Caco-2 (cell line): ENCODE data around the gene VEPH1. TPM values are rescaled to one million over a fixed set of nuclear protein-coding genes. Genes with fewer than 3 reads are reported as not detected.

Experiments
- BruUV-seq: library from RNA; stranded (reverse); fragments of 400-500 nt; replicated peaks from 2 replicates; lab custom pipeline; 2021; lab: Mats Ljungman, UMichigan
- CTCF ChIA-PET: fragments of 300-600 bp; sonication (Branson Sonifier 250); formaldehyde crosslinking; loops from one replicate; lab custom pipeline; 2022; ENCODE audit warnings: antibody characterized with exemption; lab: Charles Lee
- POLR2A ChIA-PET: fragments of 300-600 bp; sonication (Branson Sonifier 250); formaldehyde crosslinking; loops from one replicate; lab custom pipeline; 2022; ENCODE audit warnings: antibody characterized with exemption; lab: Charles Lee
- DNase-seq, 2 experiments: peaks; one replicate each; pipeline versions ENCODE4 v3.0.0 to v3.0.0-alpha.2; 2020 to 2022
- H3K27me3 ChIP-seq: replicated peaks from 2 replicates; pipeline ENCODE4 v1.6.0; 2011; ENCODE audit warnings: low read length; ENCODE audit not compliant: control insufficient read depth, insufficient read depth
- H3K36me3 ChIP-seq: 2 replicates; pipeline ENCODE4 v1.5.1; 2011; ENCODE audit warnings: low read length; ENCODE audit not compliant: control insufficient read depth, insufficient read depth
- H3K4me1 ChIP-seq: fragments of 250-450 bp; sonication (Bioruptor Pico); 2 replicates; pipeline ENCODE4 v1.5.1; 2020; ENCODE audit warnings: mild to moderate bottlenecking
- H3K4me3 ChIP-seq: 2 replicates; pipeline ENCODE4 v1.5.1; 2011; ENCODE audit warnings: low read depth, mild to moderate bottlenecking, control low read depth, low read length
- H3K9me3 ChIP-seq: fragments of 250-450 bp; sonication (Bioruptor Pico); 2 replicates; pipeline ENCODE4 v1.5.1; 2020; ENCODE audit warnings: mild to moderate bottlenecking, moderate library complexity
- H3K27ac Mint-ChIP-seq: one replicate; pipeline ENCODE4 v1.8.0; 2022; ENCODE audit warnings: mixed read lengths; ENCODE audit not compliant: unreplicated experiment
- H3K27me3 Mint-ChIP-seq: one replicate; pipeline ENCODE4 v1.8.0; 2022; ENCODE audit warnings: mixed read lengths; ENCODE audit not compliant: insufficient read depth, unreplicated experiment
- H3K36me3 Mint-ChIP-seq: one replicate; pipeline ENCODE4 v1.8.0; 2022; ENCODE audit warnings: mild to moderate bottlenecking, mixed read lengths; ENCODE audit not compliant: insufficient read depth, unreplicated experiment
- H3K4me1 Mint-ChIP-seq: one replicate; pipeline ENCODE4 v1.8.0; 2022; ENCODE audit warnings: low read depth, mixed read lengths; ENCODE audit not compliant: unreplicated experiment
- H3K4me3 Mint-ChIP-seq: one replicate; pipeline ENCODE4 v1.8.0; 2022; ENCODE audit warnings: mild to moderate bottlenecking, moderate library complexity, mixed read lengths; ENCODE audit not compliant: unreplicated experiment
- H3K9me3 Mint-ChIP-seq: one replicate; pipeline ENCODE4 v1.8.0; 2022; ENCODE audit warnings: mixed read lengths; ENCODE audit not compliant: unreplicated experiment
- intact Hi-C: fragments of 100-400 bp; cut with micrococcal nuclease; formaldehyde crosslinking; loops from one replicate; pipeline ENCODE4 v1.10.0; 2022; ENCODE audit not compliant: unreplicated experiment
- total RNA-seq: library from RNA; stranded (reverse); gene quantifications from 2 replicates; pipeline ENCODE4 v1.2.3, GENCODE V29; 2022
- TF ChIP-seq, protein P1 (sequence below), 2 experiments: fragments of 200-600 bp in 1 of 2; IDR thresholded peaks; 1 replicate in 1 of 2; 2 replicates in 1 of 2; pipeline versions ENCODE4 v1.5.1 to v1.8.0; 2011 to 2022; ENCODE audit warnings: antibody characterized with exemption in 1 of 2, control low read depth in 1 of 2, inconsistent platforms in 1 of 2, low read depth in 1 of 2, low read length in 1 of 2, mild to moderate bottlenecking in 1 of 2, moderate library complexity in 1 of 2; ENCODE audit not compliant: insufficient read depth in 1 of 2, severe bottlenecking in 1 of 2, unreplicated experiment in 1 of 2

VEPH1 gene
- total RNA-seq, 1 experiment from 2014 or later = 12.0 TPM

DNA sequence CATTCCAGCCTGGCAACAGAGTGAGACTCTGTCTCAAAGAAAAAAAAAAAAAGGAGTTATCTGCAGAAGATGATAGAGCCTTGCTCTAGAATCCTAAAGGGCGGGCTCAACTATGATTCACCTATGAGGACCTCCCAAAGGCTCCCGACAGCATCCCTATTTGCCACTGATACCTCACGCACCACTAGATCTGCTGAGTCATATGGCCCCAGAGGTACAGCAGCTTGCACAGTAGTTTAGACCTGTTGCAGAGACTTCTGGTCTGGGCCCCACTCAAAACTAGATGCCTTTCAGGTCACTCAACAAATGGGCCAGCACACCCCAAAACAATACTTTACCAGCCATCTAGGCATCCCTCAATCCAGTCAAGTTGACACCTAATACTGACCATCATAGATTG lies 104.6 kb downstream of the VEPH1 start:
- TF ChIP-seq, protein P1, sequence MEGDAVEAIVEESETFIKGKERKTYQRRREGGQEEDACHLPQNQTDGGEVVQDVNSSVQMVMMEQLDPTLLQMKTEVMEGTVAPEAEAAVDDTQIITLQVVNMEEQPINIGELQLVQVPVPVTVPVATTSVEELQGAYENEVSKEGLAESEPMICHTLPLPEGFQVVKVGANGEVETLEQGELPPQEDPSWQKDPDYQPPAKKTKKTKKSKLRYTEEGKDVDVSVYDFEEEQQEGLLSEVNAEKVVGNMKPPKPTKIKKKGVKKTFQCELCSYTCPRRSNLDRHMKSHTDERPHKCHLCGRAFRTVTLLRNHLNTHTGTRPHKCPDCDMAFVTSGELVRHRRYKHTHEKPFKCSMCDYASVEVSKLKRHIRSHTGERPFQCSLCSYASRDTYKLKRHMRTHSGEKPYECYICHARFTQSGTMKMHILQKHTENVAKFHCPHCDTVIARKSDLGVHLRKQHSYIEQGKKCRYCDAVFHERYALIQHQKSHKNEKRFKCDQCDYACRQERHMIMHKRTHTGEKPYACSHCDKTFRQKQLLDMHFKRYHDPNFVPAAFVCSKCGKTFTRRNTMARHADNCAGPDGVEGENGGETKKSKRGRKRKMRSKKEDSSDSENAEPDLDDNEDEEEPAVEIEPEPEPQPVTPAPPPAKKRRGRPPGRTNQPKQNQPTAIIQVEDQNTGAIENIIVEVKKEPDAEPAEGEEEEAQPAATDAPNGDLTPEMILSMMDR (IDR thresholded peaks at IDR 0.05; ENCODE audit: insufficient read depth in 1 of 2, low read depth in 1 of 2, low read length in 1 of 2, severe bottlenecking in 1 of 2, unreplicated experiment in 1 of 2) = no peak
- H3K4me3 Mint-ChIP-seq = no peak overlapping the region
- H3K4me1 ChIP-seq = no peaks in the 10 kb centered on the region
- intact Hi-C loops = no loop called here
- H3K36me3 ChIP-seq = no peaks in the 10 kb centered on the region
- peaks cover 10% of the 10 kb centered on the region for H3K9me3 Mint-ChIP-seq
- no TSS peak for BruUV-seq
- ChIA-PET CTCF (no interaction called here), POLR2A (no interaction called here)
- DNase-seq = no peak
- H3K4me3 ChIP-seq = no peak overlapping the region
- no peaks in the 10 kb centered on the region for H3K4me1 Mint-ChIP-seq
- H3K9me3 ChIP-seq = no peaks in the 10 kb centered on the region
- peaks cover 21% of the 10 kb centered on the region for H3K27me3 Mint-ChIP-seq
- H3K36me3 Mint-ChIP-seq = no peaks in the 10 kb centered on the region
- no peak overlapping the region for H3K27ac Mint-ChIP-seq
- no peaks in the 10 kb centered on the region for H3K27me3 ChIP-seq

DNA sequence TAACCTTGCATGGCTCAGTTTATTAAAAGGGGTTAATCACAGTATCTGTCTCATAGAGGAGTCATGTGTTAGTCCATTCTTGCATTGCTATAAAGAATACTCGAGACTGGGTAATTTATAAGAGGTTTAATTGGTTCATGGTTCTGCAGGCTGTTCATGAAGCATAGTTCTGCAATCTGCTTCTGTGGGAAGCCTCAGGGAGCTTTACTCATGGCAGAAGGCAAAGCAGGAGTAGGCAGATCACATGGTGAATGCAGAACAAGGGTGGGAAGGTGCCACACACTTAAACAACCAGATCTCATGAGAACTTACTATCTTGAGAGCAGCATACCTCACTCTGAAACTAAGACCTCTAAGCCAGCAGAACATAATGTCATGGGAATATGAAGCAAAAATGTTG lies 108.8 kb downstream of the VEPH1 start:
- peaks cover 12% of the 10 kb centered on the region for H3K27me3 Mint-ChIP-seq
- CTCF ChIA-PET = no interaction called here
- TF ChIP-seq, protein P1 (IDR thresholded peaks at IDR 0.05; ENCODE audit: insufficient read depth in 1 of 2, low read depth in 1 of 2, low read length in 1 of 2, severe bottlenecking in 1 of 2, unreplicated experiment in 1 of 2) = no peak

DNA sequence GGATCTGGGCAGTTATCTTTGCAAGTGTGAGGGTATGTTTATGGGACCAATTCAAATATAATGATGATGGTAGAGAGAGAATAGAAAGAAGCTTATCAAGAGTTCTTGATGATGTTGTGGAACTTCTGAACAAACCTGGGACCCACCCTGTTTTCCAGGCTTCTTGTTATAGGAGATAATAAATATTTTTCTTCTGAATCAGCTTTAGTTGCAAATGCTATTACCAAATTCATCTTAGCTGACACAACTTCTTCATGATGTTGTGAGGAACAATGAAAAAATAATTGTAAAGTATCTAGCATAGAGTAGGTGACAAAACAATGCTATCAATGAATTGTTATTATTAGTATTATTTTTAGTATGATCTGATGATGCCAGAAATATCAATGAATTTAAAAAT lies 110.1 kb downstream of the VEPH1 start:
- CTCF ChIA-PET = no interaction called here
- H3K4me1 ChIP-seq = no peaks in the 10 kb centered on the region
- H3K27me3 Mint-ChIP-seq = peaks cover 12% of the 10 kb centered on the region

More for the DNA sequence above, 108.8 kb downstream of the VEPH1 start:
- Histone ChIP-seq H3K4me3 (no peak overlapping the region), H3K4me1 (no peaks in the 10 kb centered on the region), H3K27me3 (no peaks in the 10 kb centered on the region), H3K9me3 (peaks cover 2% of the 10 kb centered on the region; the same call in 1 of the 2 replicates), H3K36me3 (no peaks in the 10 kb centered on the region)
- DNase-seq = no peak
- no peaks in the 10 kb centered on the region for H3K36me3 Mint-ChIP-seq
- H3K27ac Mint-ChIP-seq = no peak overlapping the region
- POLR2A ChIA-PET = no interaction called here
- H3K9me3 Mint-ChIP-seq = peaks cover 21% of the 10 kb centered on the region
- no peak overlapping the region for H3K4me3 Mint-ChIP-seq
- intact Hi-C loops = no loop called here
- BruUV-seq = no TSS peak
- H3K4me1 Mint-ChIP-seq = no peaks in the 10 kb centered on the region

More for the DNA sequence above, 110.1 kb downstream of the VEPH1 start:
- POLR2A ChIA-PET = no interaction called here
- Histone ChIP-seq H3K27me3 (no peaks in the 10 kb centered on the region), H3K36me3 (no peaks in the 10 kb centered on the region), H3K9me3 (peaks cover 2% of the 10 kb centered on the region; the same call in 1 of the 2 replicates), H3K4me3 (no peak overlapping the region)
- H3K4me1 Mint-ChIP-seq = no peaks in the 10 kb centered on the region
- no peaks in the 10 kb centered on the region for H3K36me3 Mint-ChIP-seq
- peaks cover 21% of the 10 kb centered on the region for H3K9me3 Mint-ChIP-seq
- no peak for DNase-seq
- intact Hi-C loops = no loop called here
- no peak overlapping the region for H3K27ac Mint-ChIP-seq
- TF ChIP-seq, protein P1 (IDR thresholded peaks at IDR 0.05; ENCODE audit: insufficient read depth in 1 of 2, low read depth in 1 of 2, low read length in 1 of 2, severe bottlenecking in 1 of 2, unreplicated experiment in 1 of 2) = no peak
- BruUV-seq = no TSS peak
- no peak overlapping the region for H3K4me3 Mint-ChIP-seq
